Activated naive CD4-positive, alpha-beta T cell treated with anti-CD3 and anti-CD28 coated beads, Interleukin-2, amount 10 ng/mL, durations not matched to agents 7 days and 5 days (primary cell): ENCODE results near the gene BRIP1.
"Not testable (repeated sequence)": the region's sequence is repeated elsewhere in the genome, so short reads cannot be mapped to it uniquely, and the experiment has no call there.

Source experiments
- CTCF ChIA-PET: fragments of 350-600 bp; sonication (Branson Sonifier 250); formaldehyde crosslinking; loops from one replicate; lab custom pipeline; 2021; ENCODE audit warnings: antibody characterized with exemption; lab: Charles Lee
- DNase-seq: peaks from one replicate; pipeline ENCODE4 v3.0.0-alpha.2; 2020
- H3K27ac Mint-ChIP-seq: one replicate; pipeline ENCODE4 v1.8.0; 2021; ENCODE audit warnings: mild to moderate bottlenecking, moderate library complexity, mixed read lengths
- H3K27me3 Mint-ChIP-seq: one replicate; pipeline ENCODE4 v1.8.0; 2021; ENCODE audit warnings: mild to moderate bottlenecking, mixed read lengths
- H3K36me3 Mint-ChIP-seq: one replicate; pipeline ENCODE4 v1.8.0; 2021; ENCODE audit warnings: mixed read lengths
- H3K4me1 Mint-ChIP-seq: one replicate; pipeline ENCODE4 v1.8.0; 2021; ENCODE audit warnings: mixed read lengths
- H3K4me3 Mint-ChIP-seq: one replicate; pipeline ENCODE4 v1.8.0; 2021; ENCODE audit warnings: mild to moderate bottlenecking, moderate library complexity, mixed read lengths
- H3K9me3 Mint-ChIP-seq: one replicate; pipeline ENCODE4 v1.8.0; 2021; ENCODE audit warnings: mixed read lengths

BRIP1 gene

DNA sequence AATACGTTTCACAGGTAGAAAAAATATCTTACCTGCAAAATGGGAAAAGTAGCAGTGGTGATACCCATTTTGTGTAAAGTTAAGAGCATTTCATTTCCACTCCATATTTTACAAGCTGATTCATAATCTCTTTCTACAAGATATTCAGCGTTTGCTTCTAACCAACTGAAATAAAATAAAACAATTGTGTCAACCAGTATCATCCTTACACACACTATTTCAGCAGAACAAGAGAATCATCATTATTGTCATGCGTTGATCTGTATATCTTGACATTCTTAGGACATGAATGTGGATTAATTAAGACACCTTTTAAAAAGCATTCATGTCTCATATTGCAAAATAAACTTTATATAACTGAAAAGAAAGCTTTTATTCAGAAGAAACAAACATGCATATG is 69.8 kb downstream of the BRIP1 start:
- Mint-ChIP-seq H3K9me3 (no peaks in the 10 kb centered on the region), H3K36me3 (peaks cover 44% of the 10 kb centered on the region), H3K4me1 (no peaks in the 10 kb centered on the region), H3K27me3 (no peaks in the 10 kb centered on the region), H3K4me3 (no peak overlapping the region), H3K27ac (no peak overlapping the region)
- DNase-seq = no peak
- CTCF ChIA-PET = no interaction called here

DNA sequence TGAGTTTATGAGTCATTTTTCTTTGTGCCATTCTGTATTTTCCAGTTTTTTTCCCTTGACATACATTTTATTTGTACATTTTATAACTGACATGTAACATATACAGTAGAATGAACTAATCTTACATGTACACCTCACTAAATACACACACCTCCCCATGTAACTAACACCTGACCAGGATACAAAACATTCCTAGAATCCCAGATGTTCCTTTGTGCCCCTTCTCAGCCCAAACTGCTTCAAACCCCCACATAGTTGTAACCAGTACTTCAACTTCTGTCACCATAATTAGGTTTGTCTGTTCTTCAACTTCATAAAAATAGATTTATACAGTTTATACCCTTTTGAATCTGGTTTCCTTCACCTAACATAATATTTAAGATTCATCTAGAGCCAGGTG is 73.5 kb downstream of the BRIP1 start:
- H3K4me3 Mint-ChIP-seq = no peak overlapping the region
- no peak overlapping the region for H3K27ac Mint-ChIP-seq
- CTCF ChIA-PET = no interaction called here
- no peak for DNase-seq
- no peaks in the 10 kb centered on the region for H3K4me1 Mint-ChIP-seq
- H3K27me3 Mint-ChIP-seq = no peaks in the 10 kb centered on the region
- no peaks in the 10 kb centered on the region for H3K9me3 Mint-ChIP-seq
- H3K36me3 Mint-ChIP-seq = peaks cover 23% of the 10 kb centered on the region

GRCh38 chr17:61786088-61786487 is 77.2 kb downstream of the BRIP1 start:
- CTCF ChIA-PET = interaction anchor here (1.5 kb wide), 1 partner anchor 48 kb away, joined by 4 read pairs; no protein-coding TSS in a partner anchor
- H3K4me1 Mint-ChIP-seq = no peaks in the 10 kb centered on the region
- no peak overlapping the region for H3K4me3 Mint-ChIP-seq
- H3K36me3 Mint-ChIP-seq = peaks cover 17% of the 10 kb centered on the region
- peak; percentile 35 for DNase-seq
- H3K27ac Mint-ChIP-seq = no peak overlapping the region
- no peaks in the 10 kb centered on the region for H3K27me3 Mint-ChIP-seq
- H3K9me3 Mint-ChIP-seq = no peaks in the 10 kb centered on the region

DNA sequence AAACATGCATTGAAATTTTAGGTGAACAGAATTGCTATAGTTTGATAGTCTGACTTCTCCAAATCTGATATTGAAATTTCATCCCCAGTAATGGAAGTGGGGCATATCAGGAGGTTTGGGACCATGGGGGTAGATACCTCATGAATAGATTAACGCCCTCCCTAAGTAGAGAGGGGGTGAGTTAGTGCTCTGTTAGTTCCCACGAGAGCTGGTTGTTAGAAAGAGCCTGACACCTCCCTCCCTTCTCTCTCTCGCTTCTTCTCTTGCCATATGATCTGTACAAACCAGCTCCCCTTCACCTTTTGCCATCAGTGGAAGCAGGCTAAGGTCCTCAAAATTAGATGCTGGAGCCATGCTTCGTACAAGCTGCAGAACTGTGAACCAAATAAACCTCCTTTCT is 78.8 kb downstream of the BRIP1 start:
- no peak for DNase-seq
- Mint-ChIP-seq H3K36me3 (peaks cover 15% of the 10 kb centered on the region), H3K27ac (no peak overlapping the region), H3K9me3 (no peaks in the 10 kb centered on the region), H3K4me1 (no peaks in the 10 kb centered on the region), H3K4me3 (no peak overlapping the region), H3K27me3 (no peaks in the 10 kb centered on the region)
- CTCF ChIA-PET = no interaction called here

DNA sequence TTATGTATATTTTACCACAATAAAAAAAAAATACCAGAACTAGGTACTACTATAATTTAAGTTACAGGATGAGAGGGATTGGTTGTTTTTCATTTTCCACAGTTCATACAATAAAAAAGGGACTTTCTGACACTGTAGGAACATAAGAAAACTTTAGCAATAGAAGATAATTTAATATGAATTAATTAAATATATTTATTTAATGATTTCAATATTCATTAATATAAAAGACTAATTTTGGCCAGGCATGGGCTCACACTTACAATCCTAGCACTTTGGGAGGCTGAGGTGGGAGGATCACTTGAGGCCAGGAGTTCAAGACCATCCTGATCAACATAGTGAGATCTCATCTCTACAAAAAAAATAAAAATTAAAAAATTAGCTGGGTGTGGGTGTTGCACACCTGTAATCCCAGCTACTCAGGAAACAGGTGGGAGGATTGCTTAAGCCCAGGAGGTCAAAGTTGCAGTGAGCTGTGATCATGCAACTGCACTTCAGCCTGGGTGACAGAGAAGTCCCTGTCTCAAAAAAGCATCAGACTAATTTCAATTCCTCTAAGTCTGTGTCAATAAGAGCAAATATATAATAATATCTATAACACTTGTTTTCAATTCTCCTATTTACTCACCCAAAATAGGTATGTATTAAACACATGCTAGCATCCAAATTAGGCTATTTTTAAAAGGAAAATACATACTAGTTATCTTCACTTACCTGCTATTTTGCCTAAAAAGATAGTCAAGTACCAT is 79.6 kb downstream of the BRIP1 start:
- Mint-ChIP-seq H3K9me3 (no peaks in the 10 kb centered on the region), H3K4me1 (no peaks in the 10 kb centered on the region), H3K27ac (no peak overlapping the region)

GRCh38 chr17:61783120-61783519 is 80.2 kb downstream of the BRIP1 start:
- H3K4me1 Mint-ChIP-seq = no peaks in the 10 kb centered on the region
- no peaks in the 10 kb centered on the region for H3K27me3 Mint-ChIP-seq
- no peak overlapping the region for H3K27ac Mint-ChIP-seq
- H3K4me3 Mint-ChIP-seq = no peak overlapping the region
- DNase-seq = no peak
- CTCF ChIA-PET = no interaction called here
- peaks cover 17% of the 10 kb centered on the region for H3K36me3 Mint-ChIP-seq
- no peaks in the 10 kb centered on the region for H3K9me3 Mint-ChIP-seq

More for the DNA sequence above, 79.6 kb downstream of the BRIP1 start:
- CTCF ChIA-PET = no interaction called here
- Mint-ChIP-seq H3K4me3 (no peak overlapping the region), H3K27me3 (no peaks in the 10 kb centered on the region), H3K36me3 (peaks cover 17% of the 10 kb centered on the region)
- no peak for DNase-seq

GRCh38 chr17:61782683-61783082 is 80.6 kb downstream of the BRIP1 start:
- peaks cover 16% of the 10 kb centered on the region for H3K36me3 Mint-ChIP-seq
- no peak overlapping the region for H3K27ac Mint-ChIP-seq
- no peak for DNase-seq
- no peak overlapping the region for H3K4me3 Mint-ChIP-seq
- CTCF ChIA-PET = no interaction called here
- H3K4me1 Mint-ChIP-seq = no peaks in the 10 kb centered on the region
- H3K9me3 Mint-ChIP-seq = no peaks in the 10 kb centered on the region
- H3K27me3 Mint-ChIP-seq = no peaks in the 10 kb centered on the region

- Mint-ChIP-seq H3K27ac (no peak overlapping the region), H3K4me1 (no peaks in the 10 kb centered on the region), H3K36me3 (peaks cover 41% of the 10 kb centered on the region), H3K4me3 (no peak overlapping the region), H3K27me3 (no peaks in the 10 kb centered on the region), H3K9me3 (peaks cover 12% of the 10 kb centered on the region)
- no peak for DNase-seq
- CTCF ChIA-PET = no interaction called here
Measured at GRCh38 chr17:61775364-61775763, 88.0 kb downstream of the BRIP1 start.

- no peak for DNase-seq
- peaks cover 14% of the 10 kb centered on the region for H3K9me3 Mint-ChIP-seq
- H3K4me3 Mint-ChIP-seq = no peak overlapping the region
- CTCF ChIA-PET = no interaction called here
- H3K27ac Mint-ChIP-seq = no peak overlapping the region
- no peaks in the 10 kb centered on the region for H3K4me1 Mint-ChIP-seq
- H3K27me3 Mint-ChIP-seq = no peaks in the 10 kb centered on the region
- peaks cover 46% of the 10 kb centered on the region for H3K36me3 Mint-ChIP-seq
Measured at GRCh38 chr17:61774724-61775123, 88.6 kb downstream of the BRIP1 start.

DNA sequence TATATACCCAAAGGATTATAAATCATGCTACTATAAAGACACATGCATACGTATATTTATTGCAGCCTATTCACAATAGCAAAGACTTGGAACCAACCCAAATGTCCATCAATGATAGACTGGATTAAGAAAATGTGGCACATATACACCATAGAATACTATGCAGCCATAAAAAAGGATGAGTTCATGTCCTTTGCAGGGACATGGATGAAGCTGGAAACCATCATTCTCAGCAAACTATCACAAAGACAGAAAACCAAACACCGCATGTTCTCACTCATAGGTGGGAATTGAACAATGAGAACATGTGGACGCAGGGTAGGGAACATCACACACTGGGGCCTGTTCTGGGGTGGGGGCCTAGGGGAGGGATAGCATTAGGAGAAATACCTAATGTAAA is 89.2 kb downstream of the BRIP1 start:
- H3K4me1 Mint-ChIP-seq, CTCF ChIA-PET, H3K27me3 Mint-ChIP-seq, H3K4me3 Mint-ChIP-seq, DNase-seq, H3K27ac Mint-ChIP-seq: not testable (repeated sequence)
- Mint-ChIP-seq H3K36me3 (peaks cover 52% of the 10 kb centered on the region), H3K9me3 (peaks cover 14% of the 10 kb centered on the region)

DNA sequence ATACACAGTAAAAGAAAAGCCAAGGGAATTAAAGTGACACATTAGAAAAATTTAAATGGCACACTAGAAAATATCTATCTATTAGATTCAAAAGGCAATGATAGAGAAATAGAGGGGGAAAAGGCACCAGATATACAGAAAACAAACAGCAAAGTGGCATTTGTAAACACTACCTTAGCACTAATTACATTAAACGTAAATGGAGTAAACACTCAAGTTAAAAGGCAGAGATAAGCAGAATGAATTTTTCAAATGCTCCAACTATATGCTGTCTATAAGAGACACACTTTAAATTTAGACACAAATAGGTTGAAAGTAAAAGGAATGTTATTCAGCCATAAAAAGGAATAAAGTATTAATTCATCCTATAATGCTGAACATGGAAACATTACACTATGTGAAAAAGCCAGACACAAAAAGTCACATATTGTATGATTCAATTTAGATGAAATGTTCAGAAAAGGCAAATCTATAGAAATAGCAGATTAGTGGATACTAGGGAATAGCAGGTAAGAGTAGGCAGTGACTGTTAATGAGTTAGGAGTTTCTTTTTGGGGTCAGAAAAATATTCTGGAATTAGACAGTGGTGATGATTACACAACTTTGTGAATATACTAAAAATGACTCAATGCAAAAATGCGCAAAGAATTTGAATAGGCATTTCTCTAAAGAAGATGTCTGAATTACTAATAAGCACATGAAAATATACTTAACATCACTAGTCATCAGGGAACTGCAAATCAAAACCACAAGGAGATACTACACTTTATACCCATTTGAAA is 92.4 kb downstream of the BRIP1 start:
- H3K4me3 Mint-ChIP-seq = no peak overlapping the region
- peaks cover 14% of the 10 kb centered on the region for H3K9me3 Mint-ChIP-seq
- peaks cover 61% of the 10 kb centered on the region for H3K36me3 Mint-ChIP-seq
- H3K27ac Mint-ChIP-seq = no peak overlapping the region
- H3K4me1 Mint-ChIP-seq = no peaks in the 10 kb centered on the region
- CTCF ChIA-PET = no interaction called here
- DNase-seq = no peak
- H3K27me3 Mint-ChIP-seq = no peaks in the 10 kb centered on the region

- CTCF ChIA-PET = no interaction called here
- Mint-ChIP-seq H3K36me3 (peaks cover 61% of the 10 kb centered on the region), H3K9me3 (peaks cover 14% of the 10 kb centered on the region), H3K27ac (no peak overlapping the region), H3K27me3 (no peaks in the 10 kb centered on the region), H3K4me1 (no peaks in the 10 kb centered on the region), H3K4me3 (no peak overlapping the region)
- no peak for DNase-seq
Measured at GRCh38 chr17:61770043-61770442, 93.3 kb downstream of the BRIP1 start.

DNA sequence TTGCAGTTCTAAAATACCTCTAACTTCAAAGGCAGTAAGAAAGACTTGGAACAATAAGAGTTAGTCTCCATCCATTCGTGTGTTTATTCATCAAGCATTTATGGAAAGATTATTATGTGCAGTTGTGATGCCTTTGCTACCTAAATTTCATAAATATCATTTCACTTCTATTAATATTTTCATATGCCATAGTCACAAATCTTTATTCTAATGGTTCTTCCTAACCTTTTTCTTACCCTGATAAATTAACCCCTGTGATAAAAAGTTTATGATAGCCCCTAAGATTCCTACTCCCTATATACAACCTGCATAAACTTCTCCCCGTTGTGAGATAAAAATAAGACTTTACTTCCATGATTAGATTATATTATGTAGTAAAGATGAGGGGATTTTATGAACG is 94.9 kb downstream of the BRIP1 start:
- Mint-ChIP-seq H3K9me3 (peaks cover 12% of the 10 kb centered on the region), H3K27me3 (no peaks in the 10 kb centered on the region), H3K27ac (no peak overlapping the region), H3K4me1 (no peaks in the 10 kb centered on the region), H3K4me3 (no peak overlapping the region), H3K36me3 (peaks cover 56% of the 10 kb centered on the region)
- no peak for DNase-seq
- CTCF ChIA-PET = no interaction called here

DNA sequence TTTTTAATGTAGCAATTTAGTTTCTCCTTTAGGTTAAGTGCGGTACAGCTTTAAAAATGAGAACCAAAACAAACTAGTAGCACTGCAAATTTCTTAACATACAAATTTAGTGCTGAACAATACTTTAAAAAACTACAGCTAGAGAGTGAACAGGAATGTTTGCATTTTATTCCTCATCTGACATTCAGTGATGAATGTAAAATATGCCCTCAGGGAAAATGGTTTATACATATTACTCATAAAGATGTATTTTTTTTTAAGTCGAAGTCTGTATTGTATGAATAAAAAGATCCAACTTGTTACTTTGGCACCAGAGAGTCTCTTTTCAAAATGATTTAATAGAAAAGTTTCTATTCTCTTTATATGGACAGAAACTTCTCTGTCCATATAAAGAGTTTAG is 96.8 kb downstream of the BRIP1 start:
- H3K4me3 Mint-ChIP-seq = no peak overlapping the region
- peaks cover 10% of the 10 kb centered on the region for H3K9me3 Mint-ChIP-seq
- peaks cover 61% of the 10 kb centered on the region for H3K36me3 Mint-ChIP-seq
- H3K4me1 Mint-ChIP-seq = no peaks in the 10 kb centered on the region
- no peak overlapping the region for H3K27ac Mint-ChIP-seq
- H3K27me3 Mint-ChIP-seq = no peaks in the 10 kb centered on the region
- no peak for DNase-seq
- CTCF ChIA-PET = no interaction called here

DNA sequence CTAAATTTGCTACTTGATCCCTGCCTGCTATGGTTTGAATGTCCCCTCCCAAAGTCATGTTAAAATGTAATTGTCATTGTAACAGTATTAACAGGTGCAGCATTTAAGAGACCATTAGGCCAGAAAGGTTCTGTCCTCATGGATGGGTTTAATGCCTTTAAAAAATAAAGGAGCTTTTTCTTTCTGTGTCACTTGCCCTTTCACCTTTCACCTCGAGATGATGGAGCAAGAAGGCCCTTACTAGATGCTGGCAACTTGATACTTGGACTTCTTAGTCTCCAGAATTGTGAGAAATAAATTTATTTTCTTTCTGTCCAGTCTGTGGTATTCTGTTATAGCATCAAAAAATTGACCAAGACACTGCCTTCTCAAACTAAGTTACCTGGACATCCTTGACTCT is 98.5 kb downstream of the BRIP1 start:
- CTCF ChIA-PET = no interaction called here
- Mint-ChIP-seq H3K27ac (no peak overlapping the region), H3K27me3 (no peaks in the 10 kb centered on the region), H3K4me3 (no peak overlapping the region), H3K36me3 (peaks cover 63% of the 10 kb centered on the region), H3K4me1 (no peaks in the 10 kb centered on the region), H3K9me3 (peaks cover 2% of the 10 kb centered on the region)
- no peak for DNase-seq
